ENCODE data around the gene GRB10. TPM values are rescaled to one million over a fixed set of nuclear protein-coding genes. Genes with fewer than 3 reads are reported as not detected.

Gene GRB10
- total RNA-seq, 1 donor from 2014 or later, result 32.3 TPM

DNA sequence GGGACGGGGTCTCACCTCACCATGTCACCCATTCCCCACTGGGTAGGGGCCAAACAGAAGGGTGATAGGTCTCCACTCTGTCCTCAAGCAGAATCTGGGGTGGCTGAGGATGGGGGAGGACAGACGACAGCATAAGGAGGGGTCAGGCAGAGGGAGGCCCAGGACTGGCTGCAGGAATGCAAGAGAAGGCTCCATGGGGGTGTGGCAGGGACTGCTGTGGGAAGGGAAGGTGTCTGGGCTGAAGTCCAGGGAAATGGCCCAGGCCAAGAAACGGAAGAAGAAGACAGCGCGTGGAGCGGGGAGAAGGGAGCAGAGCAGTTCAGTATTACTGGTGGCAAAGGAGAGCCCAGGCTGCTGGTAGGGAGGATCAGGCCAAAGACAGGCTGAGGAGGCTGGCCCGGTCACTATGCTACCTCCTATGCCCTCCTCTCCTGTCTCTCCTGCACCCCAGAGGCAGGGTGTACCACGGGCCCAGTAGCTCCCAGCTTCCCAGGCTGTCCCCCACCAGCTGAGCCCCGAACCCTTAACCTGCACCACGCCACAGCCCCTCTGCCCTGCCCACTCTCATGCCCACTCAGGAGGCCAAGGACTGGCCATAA, 60.9 kb downstream of the GRB10 start:
- no peak for DNase-seq (ENCODE audit: low read depth)

DNA sequence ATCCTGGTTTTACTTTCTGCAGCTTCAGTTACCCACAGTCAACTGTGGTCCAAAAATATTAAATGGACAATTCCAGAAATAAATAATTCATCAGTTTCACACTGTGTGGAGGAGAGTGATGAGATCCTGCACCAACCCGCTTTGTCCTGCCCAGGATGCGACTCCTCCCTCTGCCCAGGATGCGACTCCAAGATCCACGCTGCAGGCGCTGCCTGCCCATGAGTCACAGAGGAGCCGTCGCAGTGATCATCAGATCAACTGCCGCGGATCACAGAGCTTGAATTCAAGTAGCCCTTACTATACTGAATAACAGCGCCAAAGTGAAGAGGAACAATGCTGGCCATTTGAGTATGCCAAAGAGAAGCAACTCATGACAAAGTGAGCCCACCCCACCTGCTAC, 61.5 kb downstream of the GRB10 start:
- DNase-seq (ENCODE audit: low read depth), result no peak

- DNase-seq (ENCODE audit: low read depth), result no peak
Measured at GRCh38 chr7:50720295-50720694, 62.4 kb downstream of the GRB10 start.

- no peak for DNase-seq (ENCODE audit: low read depth)
Measured at GRCh38 chr7:50718876-50719275, 63.8 kb downstream of the GRB10 start.

GRCh38 chr7:50718311-50718710, 64.4 kb downstream of the GRB10 start:
- DNase-seq (ENCODE audit: low read depth), result no peak

GRCh38 chr7:50717181-50717580, 65.5 kb downstream of the GRB10 start:
- DNase-seq (ENCODE audit: low read depth), result no peak

- DNase-seq (ENCODE audit: low read depth), result no peak
Measured at GRCh38 chr7:50714857-50715256, 67.8 kb downstream of the GRB10 start.

- no peak for DNase-seq (ENCODE audit: low read depth)
Measured at GRCh38 chr7:50713123-50713965, 69.4 kb downstream of the GRB10 start.

DNA sequence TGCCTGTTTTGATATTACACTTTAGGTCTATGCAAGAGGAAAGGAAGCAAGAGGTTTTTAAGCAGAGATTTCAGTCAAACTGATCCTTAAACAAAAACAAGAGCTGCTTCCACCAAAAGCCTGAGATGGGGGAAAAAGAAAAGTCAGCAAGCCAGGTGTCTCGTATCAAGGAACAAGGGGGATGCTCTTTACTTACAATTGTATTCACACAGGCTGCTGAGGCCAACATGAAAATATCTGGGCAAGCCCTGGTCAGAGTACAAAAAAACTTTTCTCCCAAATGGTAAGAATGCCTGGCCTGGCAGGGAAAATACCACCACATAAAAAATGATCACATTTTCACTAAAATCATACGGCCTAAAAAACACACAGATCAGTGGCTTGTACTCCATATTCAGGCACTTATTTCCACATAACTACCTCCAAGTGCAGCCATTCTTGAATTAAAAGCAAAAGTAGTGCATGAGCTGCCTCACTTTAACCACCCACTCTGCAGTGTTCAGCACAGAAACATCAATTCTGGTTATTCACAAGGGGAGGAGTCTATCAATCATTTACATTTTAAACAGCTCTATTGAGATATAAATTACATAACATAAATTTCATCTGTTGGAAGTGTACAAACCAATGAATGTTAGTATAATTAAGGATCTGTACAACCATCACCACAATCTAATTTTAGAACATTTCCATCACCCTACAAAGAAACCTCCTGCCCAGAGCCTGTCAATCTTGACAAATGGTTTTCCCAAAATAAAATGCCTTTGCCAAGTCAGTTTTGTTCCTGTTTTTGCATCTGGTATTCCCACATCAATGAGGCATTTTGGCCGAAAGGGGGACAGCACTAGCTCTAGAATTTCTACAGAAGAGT, 70.2 kb downstream of the GRB10 start:
- DNase-seq (ENCODE audit: low read depth), result peak; percentile 46

- peak; percentile 56 for DNase-seq (ENCODE audit: low read depth)
Measured at GRCh38 chr7:50711271-50712175, 71.2 kb downstream of the GRB10 start.

GRCh38 chr7:50710441-50711154, 72.1 kb downstream of the GRB10 start:
- DNase-seq (ENCODE audit: low read depth), result no peak

DNA sequence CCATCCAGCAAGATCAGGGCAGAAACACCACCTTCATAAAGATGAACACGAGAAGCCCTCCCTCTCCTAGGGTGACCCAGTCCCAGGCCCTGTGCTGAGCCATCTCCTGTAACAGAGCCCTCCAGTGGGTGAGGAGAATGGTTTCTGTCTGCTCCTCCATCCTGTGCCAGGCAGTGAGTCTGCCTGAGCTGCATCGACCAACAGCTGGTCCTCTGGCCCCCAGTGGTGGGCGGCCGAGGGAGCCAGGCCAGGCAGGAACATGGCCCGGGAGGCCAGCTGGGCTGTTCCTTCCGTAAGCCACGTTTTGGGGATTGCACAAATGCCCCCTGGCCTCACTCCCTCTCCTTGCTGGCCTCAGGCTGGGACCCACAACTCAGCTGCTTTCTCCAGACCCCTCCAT, 73.5 kb downstream of the GRB10 start:
- peak; percentile 26 for DNase-seq (ENCODE audit: low read depth)

- DNase-seq (ENCODE audit: low read depth), result no peak
Measured at GRCh38 chr7:50707236-50708006, 75.3 kb downstream of the GRB10 start.

- DNase-seq (ENCODE audit: low read depth), result no peak
Measured at GRCh38 chr7:50706469-50706937, 76.2 kb downstream of the GRB10 start.

DNA sequence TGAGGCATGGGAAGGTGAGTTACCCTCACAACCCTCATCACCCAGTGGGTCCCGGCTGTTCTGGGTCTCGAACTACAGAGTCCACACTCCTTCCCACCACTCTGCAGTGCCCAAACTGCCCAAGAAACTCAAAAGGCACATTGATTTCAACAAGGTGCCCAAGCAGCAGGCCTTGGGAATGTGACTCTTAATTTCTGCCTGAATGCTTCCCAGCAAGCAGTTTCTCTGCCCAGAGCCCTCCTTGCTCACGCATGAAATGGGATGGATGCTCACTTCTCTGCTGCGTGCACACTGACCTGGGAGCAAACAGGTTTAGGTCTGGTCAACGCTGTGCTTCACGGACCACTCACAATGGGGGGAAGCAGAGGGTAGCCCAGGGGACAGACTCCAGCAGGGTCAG, 77.9 kb downstream of the GRB10 start:
- DNase-seq (ENCODE audit: low read depth), result no peak

- DNase-seq (ENCODE audit: low read depth), result no peak
Measured at GRCh38 chr7:50703654-50704053, 79.0 kb downstream of the GRB10 start.

GRCh38 chr7:50699143-50699542, 83.6 kb downstream of the GRB10 start:
- no peak for DNase-seq (ENCODE audit: low read depth)

DNA sequence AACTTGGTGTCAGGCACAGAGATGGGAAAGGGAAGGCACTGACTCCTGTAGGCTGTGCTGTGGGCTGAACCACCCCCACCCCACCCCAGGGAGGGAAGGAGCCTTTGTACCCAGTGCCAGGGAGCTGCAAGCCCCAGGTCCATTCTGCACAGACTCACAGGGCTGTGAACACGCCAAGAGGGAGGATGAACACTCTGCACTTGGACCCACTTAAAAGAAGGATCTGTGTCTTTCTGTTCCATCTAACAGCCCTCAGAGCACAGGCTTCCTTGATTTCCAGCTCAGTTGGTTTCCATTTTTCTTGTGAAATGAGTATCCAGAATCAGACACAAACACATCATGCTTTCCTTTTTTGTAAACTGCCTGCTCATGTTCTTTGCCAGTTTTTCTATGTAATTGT, 84.9 kb downstream of the GRB10 start:
- DNase-seq (ENCODE audit: low read depth), result no peak
